PC-3 (cell line): ENCODE data around the gene UCK1. TPM values are rescaled to one million over a fixed set of nuclear protein-coding genes. Genes with fewer than 3 reads are reported as not detected.

Experiments
- ATAC-seq: fragments of 200-7000 bp; cut with Tn5 transposase; 2 replicates; pipeline ENCODE4 v1.9.1; 2020; ENCODE audit warnings: mild to moderate bottlenecking, moderate library complexity
- BruUV-seq: library from RNA; stranded (reverse); fragments of 400-500 nt; replicated peaks from 2 replicates; lab custom pipeline; 2021; lab: Mats Ljungman, UMichigan
- CTCF ChIA-PET: fragments of 300-600 bp; sonication (Branson Sonifier 250); formaldehyde crosslinking; loops from one replicate; lab custom pipeline; 2022; ENCODE audit warnings: antibody characterized with exemption; lab: Charles Lee
- POLR2A ChIA-PET: fragments of 300-600 bp; sonication (Branson Sonifier 250); formaldehyde crosslinking; loops from one replicate; lab custom pipeline; 2022; ENCODE audit warnings: antibody characterized with exemption; ENCODE audit not compliant: unreplicated experiment; lab: Charles Lee
- DNase-seq: peaks from one replicate; pipeline ENCODE4 v3.0.0-alpha.2; 2015
- H2AFZ ChIP-seq: fragments of 300-600 bp; sonication (generic); 2 replicates; pipeline ENCODE4 v1.6.0; 2016; ENCODE audit warnings: antibody characterized with exemption, low read length
- H3F3A ChIP-seq: fragments of 300-600 bp; sonication (generic); one replicate; pipeline ENCODE4 v1.6.0; 2017; ENCODE audit warnings: antibody characterized with exemption, low read length, control low read depth, mild to moderate bottlenecking; ENCODE audit not compliant: unreplicated experiment
- H3K27ac ChIP-seq: fragments of 300-600 bp; sonication (generic); 2 replicates; pipeline ENCODE4 v1.5.1; 2016; ENCODE audit warnings: mild to moderate bottlenecking, low read length
- H3K27me3 ChIP-seq: fragments of 300-600 bp; sonication (generic); 2 replicates; pipeline ENCODE4 v1.6.1; 2016; ENCODE audit warnings: low read length, mixed read lengths
- H3K36me3 ChIP-seq: fragments of 300-600 bp; sonication (generic); 2 replicates; pipeline ENCODE4 v1.6.1; 2016; ENCODE audit warnings: low read depth, mixed run types, low read length, mixed read lengths
- H3K4me1 ChIP-seq: fragments of 300-600 bp; sonication (generic); 2 replicates; pipeline ENCODE4 v1.5.1; 2016; ENCODE audit warnings: low read length; ENCODE audit not compliant: insufficient read depth
- H3K4me2 ChIP-seq: fragments of 300-600 bp; sonication (generic); 2 replicates; pipeline ENCODE4 v1.6.0; 2016; ENCODE audit warnings: low read length
- H3K4me3 ChIP-seq: fragments of 300-600 bp; sonication (generic); 2 replicates; pipeline ENCODE4 v1.5.1; 2016; ENCODE audit warnings: mild to moderate bottlenecking, low read length, mixed read lengths
- H3K79me2 ChIP-seq: fragments of 300-600 bp; sonication (generic); 2 replicates; pipeline ENCODE4 v1.6.1; 2017; ENCODE audit warnings: low read length, mixed read lengths
- H3K9ac ChIP-seq: fragments of 300-600 bp; sonication (generic); 2 replicates; pipeline ENCODE4 v1.6.0; 2016; ENCODE audit warnings: mild to moderate bottlenecking, low read length
- H3K9me2 ChIP-seq: fragments of 300-600 bp; sonication (generic); replicated peaks from 2 replicates; pipeline ENCODE4 v1.6.1; 2016; ENCODE audit warnings: mixed run types, low read length, mixed read lengths
- H3K9me3 ChIP-seq: fragments of 300-600 bp; sonication (generic); 2 replicates; pipeline ENCODE4 v1.6.1; 2016; ENCODE audit warnings: low read length, mixed read lengths
- H4K20me1 ChIP-seq: fragments of 300-600 bp; sonication (generic); 2 replicates; pipeline ENCODE4 v1.6.1; 2016; ENCODE audit warnings: low read length, mixed read lengths
- CTCF ChIP-seq: fragments of 300-600 bp; sonication (generic); conservative IDR thresholded peaks from 2 replicates; pipeline ENCODE4 v1.5.1; 2017; ENCODE audit warnings: antibody characterized with exemption, low read depth, mild to moderate bottlenecking, low read length
- EZH2 ChIP-seq: fragments of 300-600 bp; sonication (generic); IDR thresholded peaks from one replicate; pipeline ENCODE4 v1.6.1; 2017; ENCODE audit warnings: antibody characterized with exemption, mild to moderate bottlenecking, low read length; ENCODE audit not compliant: unreplicated experiment
- EZH2phosphoT487 ChIP-seq: fragments of 300-600 bp; sonication (generic); IDR thresholded peaks from 2 replicates; pipeline ENCODE4 v1.6.1; 2018; ENCODE audit warnings: mild to moderate bottlenecking, antibody characterized with exemption, low read length, borderline replicate concordance
- intact Hi-C: fragments of 100-400 bp; cut with micrococcal nuclease; formaldehyde crosslinking; loops from 2 replicates; pipeline ENCODE4 v1.9.0; 2023
- total RNA-seq: library from RNA; depleted of rRNA; stranded (reverse); fragments of >200 nt; gene quantifications from 2 replicates; pipeline ENCODE4 v1.2.3, GENCODE V29; 2014

Gene UCK1
- total RNA-seq, 1 experiment from 2014 or later = 28.2 TPM

- TF ChIP-seq EZH2phosphoT487 (no peak), EZH2 (no peak), CTCF (no peak)
- Histone ChIP-seq H3K4me1 (no peaks in the 10 kb centered on the region), H3K27me3 (no peaks in the 10 kb centered on the region), H3F3A (no peaks in the 10 kb centered on the region), H3K9me3 (no peaks in the 10 kb centered on the region), H3K4me3 (no peak overlapping the region), H3K9ac (no peak overlapping the region), H4K20me1 (no peaks in the 10 kb centered on the region), H3K4me2 (no peak overlapping the region), H2AFZ (no peak overlapping the region), H3K9me2 (no peaks in the 10 kb centered on the region), H3K79me2 (no peaks in the 10 kb centered on the region), H3K36me3 (peaks cover 16% of the 10 kb centered on the region), H3K27ac (no peak overlapping the region)
- POLR2A ChIA-PET = no interaction called here
- DNase-seq = no peak
- CTCF ChIA-PET = no interaction called here
- intact Hi-C loops = no loop called here
- ATAC-seq = no peak
- BruUV-seq = no TSS peak
Observed at GRCh38 chr9:131492070-131492469, 39.0 kb downstream of the UCK1 start.

- no peak for ATAC-seq
- H3K9ac ChIP-seq = no peak overlapping the region
- no peaks in the 10 kb centered on the region for H3K9me2 ChIP-seq
- H3K4me1 ChIP-seq = no peaks in the 10 kb centered on the region
- no peak overlapping the region for H3K4me2 ChIP-seq
- no peaks in the 10 kb centered on the region for H3F3A ChIP-seq
- no peak overlapping the region for H3K4me3 ChIP-seq
- no peak overlapping the region for H2AFZ ChIP-seq
- POLR2A ChIA-PET = no interaction called here
- H3K36me3 ChIP-seq = peaks cover 16% of the 10 kb centered on the region
- no peaks in the 10 kb centered on the region for H3K79me2 ChIP-seq
- no peak for DNase-seq
- no TSS peak for BruUV-seq
- H3K27me3 ChIP-seq = no peaks in the 10 kb centered on the region
- H4K20me1 ChIP-seq = no peaks in the 10 kb centered on the region
- CTCF ChIA-PET = no interaction called here
- H3K27ac ChIP-seq = no peak overlapping the region
- no peaks in the 10 kb centered on the region for H3K9me3 ChIP-seq
- intact Hi-C loops = no loop called here
- TF ChIP-seq CTCF (no peak), EZH2phosphoT487 (no peak), EZH2 (no peak)
Observed at GRCh38 chr9:131491001-131491710, 39.9 kb downstream of the UCK1 start.

- DNase-seq (no peak), ATAC-seq (no peak)
- no peaks in the 10 kb centered on the region for H4K20me1 ChIP-seq
- peaks cover 16% of the 10 kb centered on the region for H3K36me3 ChIP-seq
- no peaks in the 10 kb centered on the region for H3K9me3 ChIP-seq
- CTCF ChIA-PET = no interaction called here
- no peak overlapping the region for H2AFZ ChIP-seq
- no peaks in the 10 kb centered on the region for H3K4me1 ChIP-seq
- H3K9ac ChIP-seq = no peak overlapping the region
- H3K27me3 ChIP-seq = no peaks in the 10 kb centered on the region
- no peak overlapping the region for H3K27ac ChIP-seq
- no peak overlapping the region for H3K4me3 ChIP-seq
- POLR2A ChIA-PET = no interaction called here
- no peak overlapping the region for H3K4me2 ChIP-seq
- no peak for TF ChIP-seq EZH2phosphoT487
- no peak for TF ChIP-seq CTCF
- no peak for TF ChIP-seq EZH2
- H3F3A ChIP-seq = no peaks in the 10 kb centered on the region
- H3K79me2 ChIP-seq = no peaks in the 10 kb centered on the region
- intact Hi-C loops = no loop called here
- no peaks in the 10 kb centered on the region for H3K9me2 ChIP-seq
- no TSS peak for BruUV-seq
Observed at GRCh38 chr9:131490514-131490913, 40.5 kb downstream of the UCK1 start.
